ENCODE data around the gene SLC45A3.

SLC45A3 gene

GRCh38 chr1:205631768-205632668, 48.3 kb downstream of the SLC45A3 start, which contains the start of gene ELK4:
ELK4 (minus strand) TSS chr1:205632011; CDS start chr1:205623882, 8,129 bp downstream.
- peak; percentile 91 to 94 for DNase-seq

DNA sequence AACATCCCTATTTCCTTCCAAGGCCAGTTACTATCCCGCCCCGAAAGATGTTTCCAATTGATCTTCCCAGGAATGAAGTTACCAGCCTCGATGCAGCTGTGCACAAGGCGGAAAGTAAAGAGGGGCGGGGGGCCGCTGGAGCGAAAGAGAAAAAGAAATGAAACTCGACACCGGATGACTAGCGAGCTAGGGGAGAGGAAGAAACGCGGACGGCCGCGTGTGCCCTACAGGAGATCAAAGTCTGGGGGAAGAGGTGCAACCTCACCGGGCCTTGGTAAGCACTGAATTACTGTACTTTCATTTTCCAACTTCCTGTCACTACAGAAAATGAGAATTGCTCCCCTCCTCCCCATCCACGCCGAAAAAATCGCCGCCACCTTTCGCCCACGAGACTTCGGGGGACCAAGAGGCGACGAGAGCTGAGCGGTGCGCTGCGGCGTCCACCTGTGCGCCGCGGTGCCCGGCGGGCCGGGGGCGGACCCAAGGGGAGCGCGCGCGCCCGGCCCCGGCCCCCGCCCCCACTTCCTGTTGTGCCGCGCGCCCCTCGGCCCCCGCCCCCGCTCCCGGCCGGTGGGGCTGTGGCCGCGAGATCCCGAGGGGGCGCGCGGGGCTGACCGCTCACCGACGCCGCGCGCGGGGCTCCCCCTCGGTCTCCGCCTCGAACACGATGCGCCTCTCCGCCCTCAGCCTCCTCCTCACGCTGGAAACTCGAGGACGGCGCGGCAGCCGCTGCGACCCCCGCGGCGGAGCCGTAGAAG, 49.1 kb downstream of the SLC45A3 start:
- peak; percentile 26 to 48 for DNase-seq

DNA sequence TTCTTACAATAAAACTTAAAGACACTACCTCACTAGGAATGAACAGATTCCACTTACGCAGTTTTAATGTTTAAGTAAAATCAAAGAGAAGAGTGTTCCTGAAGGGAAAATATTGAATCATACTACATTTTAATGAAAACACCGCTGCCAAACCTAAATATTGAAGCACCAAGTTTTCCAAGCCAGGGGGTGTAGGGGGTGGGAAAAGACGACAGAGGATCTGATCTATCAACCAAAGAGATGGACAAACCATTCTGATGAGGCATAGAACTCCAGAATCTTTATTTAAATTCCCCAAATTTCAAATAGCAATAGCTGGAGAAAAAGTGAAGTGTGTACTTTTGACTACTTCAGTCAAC, 49.7 kb downstream of the SLC45A3 start:
- no peak for DNase-seq

DNA sequence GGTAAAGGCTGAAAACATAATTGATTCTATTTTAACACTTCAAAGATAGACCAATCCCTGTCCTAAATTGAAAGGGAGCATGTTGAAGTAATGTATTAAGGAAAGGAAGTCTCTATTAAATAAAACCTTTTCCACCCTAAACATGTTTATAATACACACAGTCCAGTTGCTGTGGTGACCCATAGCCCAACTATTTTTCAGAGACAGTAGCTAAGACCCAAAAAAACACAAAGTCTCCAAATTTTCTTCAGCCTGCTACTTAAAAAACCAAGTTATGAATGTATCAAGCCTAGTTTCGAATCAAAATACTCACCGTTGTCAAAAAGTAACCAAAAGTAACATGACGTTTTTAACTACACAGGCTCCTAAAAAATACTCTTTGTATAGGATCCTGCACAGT, 50.1 kb downstream of the SLC45A3 start:
- DNase-seq = no peak

GRCh38 chr1:205629751-205630150, 50.6 kb downstream of the SLC45A3 start:
- no peak for DNase-seq

GRCh38 chr1:205627956-205628355, 52.4 kb downstream of the SLC45A3 start:
- no peak for DNase-seq

DNA sequence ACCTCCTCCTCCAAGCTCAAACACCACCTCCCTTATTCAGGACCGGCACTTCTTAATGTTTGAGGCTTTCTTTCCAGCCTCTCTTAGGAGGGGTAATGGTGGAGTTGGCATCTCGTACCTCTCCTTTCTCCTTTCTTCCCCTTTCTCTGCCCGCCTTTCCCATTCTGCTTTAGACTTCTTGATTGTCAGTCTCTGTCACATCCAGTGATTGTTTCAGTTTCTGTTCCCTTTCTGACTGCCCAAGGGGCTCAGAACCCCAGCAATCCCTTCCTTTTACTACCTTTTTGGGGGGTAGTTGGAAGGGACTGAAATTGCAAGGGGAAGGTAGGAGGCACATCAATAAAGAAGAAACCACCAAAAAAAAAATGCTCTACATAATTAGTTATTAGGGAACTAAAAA, 54.1 kb downstream of the SLC45A3 start:
- no peak for DNase-seq

DNA sequence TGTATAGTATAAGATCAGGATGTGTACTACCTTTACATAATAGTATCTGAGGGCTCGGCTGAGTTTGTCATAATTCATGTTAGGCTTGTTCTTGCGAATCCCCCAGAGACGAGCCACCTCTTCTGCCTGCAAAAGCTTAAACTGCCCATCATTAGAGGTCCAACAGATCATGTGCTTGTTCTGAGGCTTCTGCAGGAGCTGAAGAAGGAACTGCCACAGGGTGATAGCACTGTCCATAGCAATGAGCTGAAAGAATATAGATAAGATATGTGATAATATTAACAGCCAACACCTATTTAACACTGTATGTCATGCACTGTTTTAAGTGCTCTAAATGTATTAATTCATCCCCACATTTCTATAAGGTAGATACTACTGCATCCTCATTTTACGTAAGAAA, 56.7 kb downstream of the SLC45A3 start:
- DNase-seq = no peak

DNA sequence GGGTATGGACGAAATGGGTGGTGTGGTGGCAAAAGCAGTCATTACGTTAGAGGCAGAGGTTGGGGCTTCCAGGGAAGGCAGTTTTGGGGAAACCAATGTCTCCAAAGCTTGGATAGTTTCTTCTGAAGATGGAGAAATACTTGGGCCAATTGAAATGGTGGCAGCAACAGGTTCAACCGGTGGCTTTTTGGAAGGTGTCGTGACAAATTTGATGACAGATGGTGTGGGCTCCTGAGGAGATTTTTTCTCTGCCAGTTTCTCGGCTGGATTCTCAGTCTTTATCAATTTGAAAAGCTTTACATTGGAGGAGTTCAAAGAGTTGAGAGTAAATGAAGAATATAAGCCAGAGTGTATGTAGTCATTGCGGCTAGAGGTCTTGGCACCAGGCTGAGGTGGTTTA, 60.0 kb downstream of the SLC45A3 start:
- no peak for DNase-seq

DNA sequence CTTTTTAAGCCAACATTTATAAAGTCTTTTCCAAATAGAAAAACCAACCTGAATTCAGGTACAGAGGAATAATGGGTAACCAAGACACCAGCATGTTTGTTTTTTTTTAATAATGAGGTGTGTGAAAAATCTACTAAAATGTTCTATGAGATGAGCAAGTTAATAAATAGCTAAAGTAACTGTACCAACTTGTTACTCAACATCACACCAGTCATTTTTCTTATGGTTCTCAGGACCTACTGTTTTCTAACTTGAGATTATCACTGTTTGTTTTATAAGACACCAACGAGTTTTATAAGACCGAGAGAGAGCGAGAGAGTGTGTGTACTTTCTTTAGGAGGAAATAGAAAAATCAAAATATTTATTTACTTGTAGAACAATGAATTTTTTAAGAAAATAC, 60.9 kb downstream of the SLC45A3 start:
- no peak for DNase-seq

- no peak for DNase-seq
These were observed 63.6 kb downstream of the SLC45A3 start for GRCh38 chr1:205616563-205617293.

- DNase-seq = no peak
These were observed 64.5 kb downstream of the SLC45A3 start for GRCh38 chr1:205615789-205616188.

- no peak for DNase-seq
These were observed 66.4 kb downstream of the SLC45A3 start for GRCh38 chr1:205613854-205614412.

DNA sequence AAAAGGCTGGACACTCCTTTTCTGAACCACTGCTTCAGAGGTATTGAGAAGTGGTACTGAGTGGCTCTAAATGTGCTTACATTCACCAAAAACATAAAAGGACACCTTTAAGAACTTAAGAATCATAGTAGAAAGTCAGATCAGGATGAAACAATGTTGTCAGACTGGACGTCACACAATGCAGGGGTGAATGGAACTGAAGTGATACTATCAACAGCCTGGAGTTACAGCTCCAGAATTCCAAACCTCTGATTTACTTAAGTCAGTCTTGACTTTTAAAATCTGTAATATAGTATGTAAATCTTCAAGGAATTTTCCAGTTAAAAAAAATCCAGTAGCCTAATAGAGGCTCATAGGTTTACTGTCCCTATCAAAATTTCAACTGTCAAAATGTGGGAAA, 67.8 kb downstream of the SLC45A3 start:
- DNase-seq = no peak

DNA sequence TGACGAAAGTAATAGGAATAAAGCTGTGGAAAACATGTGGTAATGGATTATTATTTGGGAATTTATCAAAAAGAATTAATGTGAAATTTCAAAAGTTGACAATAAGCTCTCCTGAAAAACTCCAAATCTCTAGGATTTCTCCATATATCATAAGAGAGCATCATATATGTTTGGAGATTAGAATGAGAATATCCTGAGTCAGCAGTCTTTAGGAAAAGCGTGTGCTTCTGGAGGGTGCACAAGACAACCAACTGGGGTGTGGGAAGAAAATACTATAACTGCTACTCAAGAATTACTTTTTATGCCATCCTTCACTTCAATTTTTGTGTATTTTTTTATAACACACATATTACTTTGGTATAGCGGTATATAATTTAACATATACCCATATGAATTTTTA, 68.2 kb downstream of the SLC45A3 start:
- no peak for DNase-seq

GRCh38 chr1:205610901-205611466, 69.3 kb downstream of the SLC45A3 start:
- no peak for DNase-seq

- no peak for DNase-seq
These were observed 70.3 kb downstream of the SLC45A3 start for GRCh38 chr1:205610036-205610435.

Data from AML-193 (cell line).